Measurements from ENCODE around the gene HTRA3.

Gene HTRA3

GRCh38 chr4:8247047-8247930 is 22.3 kb upstream of the HTRA3 start:
- DNase-seq (ENCODE audit: low read depth): no peak

- no peak for DNase-seq (ENCODE audit: low read depth)
Measured at GRCh38 chr4:8248091-8248490, 21.5 kb upstream of the HTRA3 start.

- DNase-seq (ENCODE audit: low read depth): no peak
Measured at GRCh38 chr4:8250227-8250626, 19.3 kb upstream of the HTRA3 start.

- DNase-seq (ENCODE audit: low read depth): no peak
Measured at GRCh38 chr4:8250637-8251036, 18.9 kb upstream of the HTRA3 start.

GRCh38 chr4:8251110-8251883 is 18.3 kb upstream of the HTRA3 start:
- DNase-seq (ENCODE audit: low read depth): no peak

- no peak for DNase-seq (ENCODE audit: low read depth)
Measured at GRCh38 chr4:8252301-8253173, 17.0 kb upstream of the HTRA3 start.

GRCh38 chr4:8254076-8254475 is 15.5 kb upstream of the HTRA3 start:
- no peak for DNase-seq (ENCODE audit: low read depth)

GRCh38 chr4:8255698-8256441 is 13.7 kb upstream of the HTRA3 start:
- no peak for DNase-seq (ENCODE audit: low read depth)

GRCh38 chr4:8257854-8258253 is 11.7 kb upstream of the HTRA3 start:
- no peak for DNase-seq (ENCODE audit: low read depth)

- DNase-seq (ENCODE audit: low read depth): no peak
Measured at GRCh38 chr4:8258552-8259212, 10.9 kb upstream of the HTRA3 start.

GRCh38 chr4:8259743-8260430 is 9.7 kb upstream of the HTRA3 start:
- DNase-seq (ENCODE audit: low read depth): no peak

GRCh38 chr4:8260656-8261111 is 8.9 kb upstream of the HTRA3 start:
- no peak for DNase-seq (ENCODE audit: low read depth)

GRCh38 chr4:8261851-8262535 is 7.6 kb upstream of the HTRA3 start:
- DNase-seq (ENCODE audit: low read depth): no peak

- no peak for DNase-seq (ENCODE audit: low read depth)
Measured at GRCh38 chr4:8262637-8263322, 6.8 kb upstream of the HTRA3 start.

GRCh38 chr4:8263397-8263796 is 6.2 kb upstream of the HTRA3 start:
- DNase-seq (ENCODE audit: low read depth): no peak

- no peak for DNase-seq (ENCODE audit: low read depth)
Measured at GRCh38 chr4:8264106-8264505, 5.4 kb upstream of the HTRA3 start.

- no peak for DNase-seq (ENCODE audit: low read depth)
Measured at GRCh38 chr4:8265171-8265929, 4.2 kb upstream of the HTRA3 start.

- no peak for DNase-seq (ENCODE audit: low read depth)
Measured at GRCh38 chr4:8266088-8266487, 3.5 kb upstream of the HTRA3 start.
